Activated CD4-positive, alpha-beta T cell treated with anti-CD3 and anti-CD28 coated beads, Interleukin-2, amount 50 U/mL, for 4 hours (primary cell): ENCODE results near the gene CTAGE15.
"Not testable (repeated sequence)": the region's sequence is repeated elsewhere in the genome, so short reads cannot be mapped to it uniquely, and the experiment has no call there.

Source experiments
- DNase-seq, 2 experiments: peaks; one replicate each; pipeline ENCODE4 v3.0.0-alpha.2; 2020

Gene CTAGE15, protein sequence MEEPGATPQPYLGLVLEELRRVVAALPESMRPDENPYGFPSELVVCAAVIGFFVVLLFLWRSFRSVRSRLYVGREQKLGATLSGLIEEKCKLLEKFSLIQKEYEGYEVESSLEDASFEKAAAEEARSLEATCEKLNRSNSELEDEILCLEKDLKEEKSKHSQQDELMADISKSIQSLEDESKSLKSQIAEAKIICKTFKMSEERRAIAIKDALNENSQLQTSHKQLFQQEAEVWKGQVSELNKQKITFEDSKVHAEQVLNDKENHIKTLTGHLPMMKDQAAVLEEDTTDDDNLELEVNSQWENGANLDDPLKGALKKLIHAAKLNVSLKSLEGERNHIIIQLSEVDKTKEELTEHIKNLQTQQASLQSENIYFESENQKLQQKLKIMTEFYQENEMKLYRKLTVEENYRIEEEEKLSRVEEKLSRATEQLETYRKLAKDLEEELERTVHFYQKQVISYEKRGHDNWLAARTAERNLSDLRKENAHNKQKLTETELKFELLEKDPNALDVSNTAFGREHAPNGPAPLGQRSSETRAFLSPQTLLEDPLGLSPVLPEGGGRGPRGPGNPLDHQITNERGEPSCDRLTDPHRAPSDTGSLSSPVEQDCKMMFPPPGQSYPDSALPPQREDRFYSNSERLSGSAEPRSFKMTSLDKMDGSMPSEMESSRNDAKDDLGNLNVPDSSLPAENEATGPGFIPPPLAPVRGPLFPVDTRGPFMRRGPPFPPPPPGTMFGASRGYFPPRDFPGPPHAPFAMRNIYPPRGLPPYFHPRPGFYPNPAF

DNA sequence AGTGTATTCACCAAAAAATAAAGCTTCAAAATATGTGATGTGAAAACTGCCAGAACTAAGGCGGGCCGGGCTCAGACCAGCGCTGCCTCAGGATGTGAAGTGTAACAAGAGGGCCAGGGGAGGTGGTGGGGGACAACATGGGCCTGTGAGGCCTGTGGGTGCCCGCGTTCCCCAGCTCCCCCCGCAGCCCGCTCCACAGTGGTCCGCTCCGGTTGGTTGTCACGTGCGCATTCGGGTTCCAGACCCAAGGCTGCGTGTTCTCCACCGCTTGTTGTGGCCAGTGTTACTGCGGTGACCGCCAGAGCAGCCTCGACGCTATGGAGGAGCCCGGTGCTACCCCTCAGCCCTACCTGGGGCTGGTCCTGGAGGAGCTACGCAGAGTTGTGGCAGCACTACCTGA, at the start of gene CTAGE15:
Gene CTAGE15 (plus strand): TSS at position 301 of the 400 bp plus-strand sequence. CDS start 17 bp downstream, at position 318.
- DNase-seq, result not testable (repeated sequence)

DNA sequence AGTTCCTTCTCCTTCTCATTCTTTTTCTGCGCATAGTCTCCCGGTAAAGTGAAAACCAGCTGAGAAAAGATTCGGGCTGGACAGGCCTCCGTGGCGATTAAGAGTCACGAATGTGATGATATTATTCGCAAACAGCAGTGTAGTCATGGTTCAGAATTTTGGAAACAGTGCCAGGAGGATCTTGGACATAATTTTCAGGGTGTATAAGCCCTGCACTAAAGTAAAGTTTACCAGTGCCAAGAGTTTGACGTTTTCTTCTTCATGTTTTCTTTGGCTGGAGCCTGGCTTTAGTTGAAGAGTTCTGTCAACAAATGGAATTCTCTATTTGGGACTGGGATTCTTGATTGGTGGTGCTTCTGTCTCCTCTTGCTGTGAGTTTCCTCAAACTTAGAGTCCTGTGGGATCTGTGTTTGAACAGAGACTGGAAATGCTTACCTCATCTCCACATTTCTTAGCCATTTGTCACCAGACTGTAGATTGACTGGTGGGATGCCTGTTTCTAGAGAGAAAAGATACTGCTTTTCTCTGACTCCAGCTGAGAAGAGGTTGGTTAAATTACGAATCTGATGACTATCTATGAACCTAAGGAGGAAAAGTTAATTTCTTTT, 49.2 kb upstream of the CTAGE15 start:
- not testable (repeated sequence) for DNase-seq

DNA sequence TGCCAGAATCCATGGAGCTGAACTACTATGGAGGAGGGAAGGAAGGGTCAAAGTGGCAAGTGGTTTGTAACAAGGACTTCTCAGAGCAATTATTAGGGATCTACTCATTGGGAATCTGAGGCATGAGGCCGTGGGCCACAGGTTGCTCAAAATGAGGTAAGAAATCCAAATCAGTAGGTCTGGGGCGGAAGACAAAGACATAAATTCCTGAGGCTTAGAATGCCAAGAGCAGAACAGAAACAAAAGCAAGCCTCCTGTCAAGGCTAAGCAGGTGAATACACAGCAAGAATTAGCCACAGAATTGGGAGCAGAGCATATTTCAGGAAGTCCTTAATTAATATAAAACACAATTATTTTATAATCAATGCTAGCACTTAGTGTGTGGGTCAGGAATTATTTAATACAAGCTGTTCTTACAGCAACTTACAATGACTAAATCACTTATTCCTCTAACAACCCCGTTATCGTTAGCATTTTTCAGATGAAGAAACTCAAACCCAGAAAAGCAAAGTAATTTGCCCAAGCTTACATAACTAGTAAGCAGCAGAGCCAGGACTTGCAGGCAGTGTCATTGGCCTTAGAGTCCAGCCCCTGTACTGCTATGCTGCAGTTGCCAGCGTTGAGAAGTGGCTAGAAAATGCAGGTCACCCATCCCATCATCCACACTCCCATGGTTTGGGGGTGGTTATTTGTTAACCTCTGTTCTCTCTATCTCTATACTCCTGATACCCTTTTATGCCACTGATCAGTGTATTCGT, 40.3 kb upstream of the CTAGE15 start:
- not testable (repeated sequence) for DNase-seq

DNA sequence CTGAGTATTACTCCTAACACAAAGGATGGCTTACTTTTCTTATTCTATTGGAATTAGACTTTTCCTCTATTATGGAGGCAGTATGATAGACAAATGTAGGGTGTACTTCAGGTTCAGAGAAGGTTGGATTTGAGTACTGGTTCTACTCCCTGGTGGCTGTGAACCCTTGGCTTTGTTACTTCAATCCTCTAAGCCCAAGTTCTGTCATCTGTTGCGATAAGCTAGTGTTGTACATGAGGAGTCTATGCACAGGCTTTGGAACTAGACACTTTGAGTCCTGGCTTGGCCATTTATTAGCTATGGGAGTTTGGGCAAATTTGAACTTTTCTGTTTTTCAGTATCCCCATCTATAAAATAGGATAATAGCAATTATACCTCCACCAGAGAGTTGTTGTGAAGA, 39.7 kb upstream of the CTAGE15 start:
- not testable (repeated sequence) for DNase-seq

DNA sequence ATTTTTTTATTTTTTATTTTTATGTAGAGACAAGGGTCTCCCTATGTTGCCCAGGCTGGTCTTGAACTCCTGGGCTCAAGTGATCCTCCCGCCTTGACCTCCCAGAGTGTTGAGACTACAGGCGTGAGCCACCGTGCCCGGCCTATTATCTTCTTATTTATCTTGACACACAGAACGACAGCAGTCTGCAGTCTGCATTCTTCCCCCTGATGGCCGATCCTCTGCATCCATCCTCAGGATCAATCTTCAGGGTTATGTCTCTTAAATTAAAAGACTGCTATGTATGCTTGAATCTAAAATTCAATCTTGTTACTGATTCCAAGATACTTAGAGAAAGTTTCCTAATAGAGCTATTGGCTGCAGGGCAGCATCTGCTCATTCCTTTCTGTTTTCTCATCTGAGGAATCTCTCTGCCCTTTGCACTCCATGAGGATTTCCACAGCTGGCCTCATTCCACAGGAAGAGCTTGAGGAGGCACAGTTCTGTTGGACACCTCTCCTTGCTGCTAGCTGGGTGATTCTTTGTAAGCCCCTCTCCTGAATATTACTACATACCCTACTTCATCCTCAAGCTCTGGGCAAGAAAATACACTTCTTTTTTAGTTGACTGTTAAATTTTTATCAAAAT, 38.3 kb upstream of the CTAGE15 start:
- DNase-seq, result not testable (repeated sequence)

DNA sequence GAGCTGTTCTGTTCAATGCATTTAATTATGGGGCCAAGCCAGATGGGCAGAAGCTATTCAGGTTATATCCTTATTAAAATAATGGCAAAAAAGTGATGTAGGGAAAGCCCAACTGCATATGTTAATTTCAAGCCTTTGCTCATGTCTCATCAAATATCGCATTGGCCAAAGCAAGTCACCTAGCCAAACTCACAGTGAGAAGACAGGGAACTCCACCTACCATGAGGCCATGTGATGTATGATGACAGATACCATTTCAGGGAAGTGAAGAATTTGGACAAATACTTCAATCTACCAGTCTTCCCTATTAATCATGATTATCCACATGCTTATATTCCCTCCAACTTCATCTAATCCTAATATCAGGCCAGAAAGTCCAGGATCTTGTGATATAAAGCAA, 35.2 kb upstream of the CTAGE15 start:
- not testable (repeated sequence) for DNase-seq

DNA sequence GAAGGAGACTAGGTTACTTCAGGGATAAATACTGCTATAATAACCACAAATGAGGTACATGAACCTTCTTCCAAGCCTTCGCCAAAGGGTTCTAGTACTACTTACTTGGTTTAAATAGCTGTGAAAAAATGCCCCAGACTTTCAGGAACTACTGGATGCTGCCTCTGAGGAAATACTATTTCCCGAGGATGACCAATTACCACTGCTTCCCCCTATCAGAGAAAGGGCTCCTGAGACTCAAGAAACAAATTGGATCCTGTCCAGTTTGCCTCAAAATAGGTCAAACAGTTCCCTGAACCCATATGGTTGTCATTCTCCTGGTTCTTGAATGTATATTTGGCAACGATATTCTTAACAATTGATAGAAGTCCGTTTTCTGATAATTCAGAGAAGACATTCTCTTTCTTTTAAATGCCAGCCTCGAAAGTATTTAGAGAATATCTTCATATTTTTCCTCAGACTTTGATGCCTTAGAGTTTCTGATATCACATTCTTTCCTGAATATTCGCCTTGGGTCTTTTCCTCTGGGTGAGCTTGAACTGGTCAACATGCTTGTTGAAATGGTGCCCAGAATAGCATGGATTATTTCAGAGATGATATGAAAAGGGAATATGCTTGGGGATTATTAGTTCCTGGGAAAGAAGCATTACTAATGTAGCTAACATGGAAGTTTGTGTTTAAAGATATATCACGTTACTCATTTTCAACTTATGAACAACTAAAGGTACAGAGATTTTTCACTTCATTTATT, 28.1 kb upstream of the CTAGE15 start:
- not testable (repeated sequence) for DNase-seq

DNA sequence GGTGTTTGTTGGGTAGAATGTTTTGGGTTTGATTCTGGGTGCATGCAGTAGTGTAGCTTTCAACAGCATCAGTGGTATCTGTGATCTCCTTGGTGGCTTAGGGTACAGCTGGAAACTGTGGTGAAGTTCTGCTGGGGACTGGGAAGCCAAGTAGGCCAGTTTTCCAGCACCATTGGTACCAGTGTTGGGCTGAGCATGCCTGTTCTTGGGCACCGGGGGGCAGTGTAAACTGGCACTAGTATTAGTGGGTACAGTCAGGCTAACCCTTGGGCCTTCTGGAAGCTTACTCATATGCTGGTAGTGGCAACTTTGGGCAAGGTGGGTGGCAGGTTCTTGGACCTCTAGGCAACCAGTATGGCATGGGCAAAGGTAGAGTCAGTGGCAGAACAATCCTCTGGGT, 15.6 kb upstream of the CTAGE15 start:
- DNase-seq, result not testable (repeated sequence)

DNA sequence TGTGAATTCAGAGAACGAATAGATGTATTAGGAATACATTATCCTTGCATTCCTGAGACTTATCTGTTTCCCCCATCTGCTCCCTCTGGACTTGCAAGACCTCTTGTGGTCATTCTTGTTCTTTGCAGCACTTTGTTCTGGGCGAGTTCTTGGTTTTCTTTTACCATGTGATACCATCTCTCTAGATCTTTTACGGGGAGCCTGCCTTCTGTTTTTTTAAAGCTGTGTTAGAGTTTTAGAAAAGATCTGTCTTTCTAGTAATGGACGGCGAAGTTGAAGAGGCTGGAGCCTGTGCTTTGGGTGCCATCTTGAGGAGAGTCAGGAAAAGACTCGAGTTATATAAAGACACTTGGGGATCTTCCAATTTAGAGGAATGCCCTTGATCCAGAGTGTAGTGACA, 8.3 kb upstream of the CTAGE15 start:
- DNase-seq, result not testable (repeated sequence)

DNA sequence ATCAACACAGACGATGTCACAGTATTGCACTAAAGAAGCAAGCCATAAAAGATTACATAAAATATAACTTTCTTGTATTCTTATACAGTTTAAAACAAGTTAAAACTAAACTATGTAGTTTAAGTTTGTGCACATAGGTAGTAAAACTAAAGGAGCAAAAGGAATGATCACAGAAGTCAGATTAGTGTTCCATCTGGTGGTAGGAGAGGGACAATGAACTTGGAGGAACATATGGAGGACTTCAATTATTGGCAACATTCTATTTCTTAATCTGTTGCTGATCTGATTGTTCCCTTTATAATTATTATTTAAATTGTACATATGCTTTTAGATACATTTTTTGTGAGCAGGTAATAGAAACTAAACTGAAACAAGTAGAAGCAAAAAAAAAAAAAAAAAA, 5.6 kb upstream of the CTAGE15 start:
- not testable (repeated sequence) for DNase-seq

DNA sequence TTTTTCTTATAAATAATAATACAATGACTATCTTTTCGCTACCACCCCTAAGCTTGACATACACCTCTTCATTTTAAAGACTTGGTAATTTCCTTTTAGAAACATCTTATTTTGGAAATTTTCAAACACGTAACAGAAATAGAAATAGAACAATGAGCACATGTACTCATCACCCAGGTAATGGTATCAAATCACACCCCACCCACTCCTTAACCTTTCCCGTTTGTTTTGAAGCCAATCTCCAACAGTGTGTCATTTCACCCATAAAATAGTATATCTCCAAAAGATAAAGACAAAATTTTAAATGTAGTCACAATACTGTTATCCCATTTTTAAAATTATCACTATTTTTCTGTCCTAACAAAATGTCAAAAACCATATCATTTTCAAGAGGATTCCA, 16.6 kb downstream of the CTAGE15 start:
- DNase-seq, result not testable (repeated sequence)

DNA sequence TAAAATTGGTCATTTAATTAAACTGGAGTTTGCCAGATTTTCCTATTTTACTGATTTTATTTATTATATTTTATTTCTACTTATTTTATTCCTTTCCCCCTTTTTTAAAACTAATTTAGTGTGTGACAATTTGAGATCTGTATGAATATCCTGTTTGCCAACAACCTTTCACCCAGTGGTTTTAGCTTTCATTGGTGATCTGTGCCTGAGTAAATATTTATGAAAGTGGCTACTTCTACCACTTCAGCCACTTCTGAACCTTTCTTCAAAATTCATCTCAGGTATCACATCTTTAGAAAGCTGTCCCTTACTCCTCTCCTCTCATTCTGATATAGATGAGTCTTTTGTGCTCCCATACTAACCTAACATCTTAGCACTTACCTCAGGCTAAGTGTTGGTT, 18.3 kb downstream of the CTAGE15 start:
- DNase-seq, result not testable (repeated sequence)

DNA sequence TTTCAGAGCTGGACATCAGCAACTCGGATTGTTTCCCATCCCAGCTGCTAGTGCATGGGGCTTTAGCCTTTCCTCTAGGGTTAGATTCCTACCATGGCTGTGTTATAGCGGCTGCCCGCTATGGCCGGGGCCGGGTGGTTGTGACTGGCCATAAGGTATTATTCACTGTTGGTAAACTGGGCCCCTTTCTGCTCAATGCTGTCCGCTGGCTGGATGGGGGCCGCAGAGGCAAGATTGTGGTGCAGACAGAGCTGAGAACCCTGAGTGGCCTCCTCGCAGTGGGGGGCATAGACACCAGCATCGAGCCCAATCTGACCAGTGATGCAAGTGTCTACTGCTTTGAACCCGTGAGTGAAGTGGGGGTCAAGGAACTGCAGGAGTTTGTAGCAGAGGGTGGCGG, 26.5 kb downstream of the CTAGE15 start:
- not testable (repeated sequence) for DNase-seq

DNA sequence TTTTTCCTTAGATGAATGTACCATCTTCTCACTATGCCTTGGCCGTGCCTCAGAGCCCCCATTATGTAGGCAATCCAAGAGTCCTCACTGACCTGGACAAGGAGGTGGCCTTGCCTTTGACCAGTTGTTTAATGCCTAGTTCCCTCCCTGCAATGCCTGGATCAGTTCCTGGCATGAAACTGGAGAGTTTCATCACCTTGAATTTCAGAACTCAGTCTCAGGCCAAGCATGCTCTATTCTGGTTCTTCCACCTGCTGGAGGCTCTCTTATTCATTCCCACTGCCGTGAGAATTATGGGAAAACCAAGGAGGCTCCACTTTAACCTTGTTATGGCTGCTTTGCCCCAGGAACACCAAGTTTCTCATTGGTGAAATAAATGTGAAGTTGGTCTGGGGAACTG, 31.9 kb downstream of the CTAGE15 start:
- not testable (repeated sequence) for DNase-seq

DNA sequence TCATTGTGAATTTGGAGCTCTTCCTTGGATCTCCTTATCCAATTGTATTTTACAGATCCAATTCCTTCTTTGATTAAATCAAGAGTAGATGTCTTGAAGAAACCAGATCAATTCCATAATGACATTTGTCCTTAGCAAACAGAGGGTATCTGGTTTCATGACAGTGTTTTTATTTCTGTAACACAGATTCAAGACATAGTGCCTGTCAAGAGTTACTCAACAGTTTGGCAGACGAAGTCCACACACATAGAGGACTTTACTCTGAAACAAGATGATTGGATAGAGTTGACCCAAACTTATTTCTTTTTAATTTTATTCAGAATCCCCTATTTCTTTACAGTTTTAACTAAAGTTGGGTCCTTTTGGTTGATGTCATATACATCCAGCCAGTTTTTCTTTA, 34.5 kb downstream of the CTAGE15 start:
- not testable (repeated sequence) for DNase-seq

DNA sequence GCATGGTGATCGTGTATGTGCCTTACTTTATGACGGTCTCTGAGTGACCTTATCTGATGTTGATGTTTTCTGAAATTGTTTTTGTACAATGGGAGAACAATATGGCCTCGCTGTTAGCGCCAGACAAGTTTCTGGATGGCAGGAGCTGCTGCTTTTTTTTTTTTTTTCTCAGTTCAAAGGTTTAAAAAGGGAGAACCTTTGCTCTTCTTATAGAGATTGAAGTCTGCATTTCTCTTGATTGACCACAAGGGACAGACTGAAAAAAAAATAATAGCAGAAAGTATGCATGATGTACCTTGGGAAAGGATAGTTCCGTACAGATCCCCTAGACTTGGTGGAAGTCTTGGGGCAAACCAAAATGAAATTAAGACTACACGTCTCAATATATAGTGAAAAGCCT, 43.9 kb downstream of the CTAGE15 start:
- DNase-seq, result not testable (repeated sequence)

DNA sequence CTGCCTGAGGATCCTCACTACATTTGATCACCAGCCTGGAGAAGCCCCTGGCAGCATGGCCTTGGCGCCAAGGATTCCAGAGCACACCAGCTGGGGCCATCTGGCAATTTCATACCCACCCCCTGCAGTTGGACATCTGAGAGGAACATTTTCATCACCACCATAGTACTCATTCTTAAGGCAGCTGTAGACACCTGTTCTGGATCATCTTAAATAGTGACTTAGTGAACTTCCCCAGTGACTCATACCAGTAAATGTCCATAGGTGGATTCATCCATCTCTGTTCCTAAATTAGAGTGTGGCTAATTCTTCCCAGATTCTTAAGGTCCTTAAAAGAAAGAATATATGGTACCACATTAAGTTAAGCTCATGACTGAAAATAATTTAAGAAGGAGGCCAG, 45.6 kb downstream of the CTAGE15 start:
- not testable (repeated sequence) for DNase-seq

DNA sequence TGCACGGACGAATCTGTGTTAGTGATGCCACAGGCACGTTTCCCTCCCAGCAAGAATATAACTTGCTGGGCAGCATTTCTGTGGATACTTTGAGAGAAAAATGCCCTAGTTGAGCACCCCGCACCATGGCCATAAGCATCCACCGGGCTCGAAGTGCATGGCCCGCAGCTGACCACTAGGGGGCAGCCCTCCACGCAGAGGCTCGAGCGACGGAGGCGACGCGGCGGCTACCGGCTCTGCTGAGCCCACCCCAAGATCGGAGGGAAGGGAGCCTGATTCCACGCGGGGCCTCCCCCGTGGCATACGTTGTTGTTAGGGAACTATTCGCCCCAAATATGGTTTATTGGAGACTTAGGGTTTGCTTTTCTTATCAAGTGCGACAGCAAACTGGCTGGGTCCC, 48.5 kb downstream of the CTAGE15 start:
- peak; percentile 64 to 66 for DNase-seq

DNA sequence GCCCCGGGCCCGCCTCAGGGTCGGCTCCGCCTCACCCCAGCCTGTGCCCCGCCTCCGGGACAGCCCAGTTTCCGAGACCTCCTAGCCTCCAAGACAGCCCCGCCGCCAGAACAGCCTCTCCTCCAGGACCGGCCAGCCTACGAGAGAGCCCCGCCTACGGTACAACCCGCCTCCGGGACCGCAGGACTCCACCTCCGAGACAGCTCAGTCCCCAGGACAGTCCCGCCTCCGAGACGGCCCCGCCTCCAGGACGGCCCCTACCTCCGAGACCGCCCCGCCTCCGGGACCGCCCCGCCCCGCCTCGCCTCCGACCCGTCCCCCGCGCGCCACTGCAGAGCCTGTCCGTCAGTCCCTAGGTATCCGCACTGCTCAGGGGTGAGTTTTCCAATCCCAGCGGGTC, 49.0 kb downstream of the CTAGE15 start, which contains the start of gene TCAF2:
Gene TCAF2 (plus strand): TSS at position 329 of the 400 bp plus-strand sequence.
- DNase-seq, result peak; percentile 74 to 75

DNA sequence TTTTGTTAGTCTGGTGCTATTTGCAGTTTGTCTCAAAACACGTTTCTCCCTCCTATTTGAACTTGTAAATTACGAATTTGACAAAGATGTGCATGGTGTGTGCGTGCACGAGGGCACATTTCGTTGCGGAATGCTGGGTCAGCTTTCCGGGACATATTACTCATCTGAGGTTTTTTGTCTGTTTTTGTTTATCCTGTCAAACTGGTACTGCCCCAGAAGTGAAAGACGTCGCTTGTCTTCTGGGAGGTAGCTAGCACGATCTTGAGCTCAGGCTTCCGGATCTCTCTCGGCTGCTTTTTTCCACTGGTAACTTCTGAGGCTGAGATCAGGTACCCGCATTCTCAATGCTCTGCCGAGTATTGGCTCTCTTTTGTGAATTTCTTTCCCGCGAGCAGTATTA, 49.6 kb downstream of the CTAGE15 start:
- DNase-seq, result not testable (repeated sequence)

DNA sequence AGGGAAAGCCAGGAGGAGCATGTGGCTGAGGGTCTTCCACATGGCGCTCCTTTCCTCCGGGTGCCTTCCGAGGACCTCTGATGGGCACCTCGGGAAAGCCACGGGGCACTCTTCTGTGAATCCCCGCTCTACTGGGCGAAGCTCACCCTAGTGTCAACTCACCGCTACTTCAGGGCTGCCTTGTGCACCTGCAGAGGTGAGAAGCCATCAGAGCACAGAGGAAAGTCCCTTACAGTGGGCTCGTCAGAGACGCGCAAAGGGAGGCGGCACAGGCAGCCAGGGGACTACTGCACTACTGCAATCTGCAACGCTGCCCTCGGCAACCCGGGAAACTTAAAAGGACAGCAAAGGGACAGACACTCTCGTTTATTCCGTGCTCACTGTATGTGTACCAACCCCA, 50.5 kb downstream of the CTAGE15 start:
- DNase-seq, result not testable (repeated sequence)
